ENCODE data around the gene TCF4.

Gene TCF4

GRCh38 chr18:55506074-55506473 lies 81.9 kb downstream of the TCF4 start:
- DNase-seq (ENCODE audit: low read depth in 2 of 2), result no peak

- DNase-seq (ENCODE audit: low read depth in 2 of 2), result no peak
Measured at GRCh38 chr18:55504808-55505207, 83.2 kb downstream of the TCF4 start.

GRCh38 chr18:55503167-55503820 lies 84.7 kb downstream of the TCF4 start:
- DNase-seq (ENCODE audit: low read depth in 2 of 2), result no peak

GRCh38 chr18:55501982-55502710 lies 85.8 kb downstream of the TCF4 start:
- no peak for DNase-seq (ENCODE audit: low read depth in 2 of 2)

- DNase-seq (ENCODE audit: low read depth in 2 of 2), result no peak
Measured at GRCh38 chr18:55501579-55501978, 86.4 kb downstream of the TCF4 start.

GRCh38 chr18:55500316-55501086 lies 87.5 kb downstream of the TCF4 start:
- no peak for DNase-seq (ENCODE audit: low read depth in 2 of 2)

GRCh38 chr18:55499526-55499925 lies 88.5 kb downstream of the TCF4 start:
- DNase-seq (ENCODE audit: low read depth in 2 of 2), result no peak

- DNase-seq (ENCODE audit: low read depth in 2 of 2), result no peak
Measured at GRCh38 chr18:55497825-55498403, 90.1 kb downstream of the TCF4 start.

GRCh38 chr18:55494899-55495298 lies 93.1 kb downstream of the TCF4 start:
- no peak for DNase-seq (ENCODE audit: low read depth in 2 of 2)

GRCh38 chr18:55494441-55494840 lies 93.6 kb downstream of the TCF4 start:
- DNase-seq (ENCODE audit: low read depth in 2 of 2), result no peak

GRCh38 chr18:55491616-55492015 lies 96.4 kb downstream of the TCF4 start:
- no peak for DNase-seq (ENCODE audit: low read depth in 2 of 2)

GRCh38 chr18:55489034-55489986 lies 98.7 kb downstream of the TCF4 start:
- DNase-seq (ENCODE audit: low read depth in 2 of 2), result no peak

- DNase-seq (ENCODE audit: low read depth in 2 of 2), result no peak
Measured at GRCh38 chr18:55488473-55488872, 99.5 kb downstream of the TCF4 start.

- DNase-seq (ENCODE audit: low read depth in 2 of 2), result no peak
Measured at GRCh38 chr18:55487997-55488396, 100.0 kb downstream of the TCF4 start.

GRCh38 chr18:55486936-55487335 lies 101.1 kb downstream of the TCF4 start:
- DNase-seq (ENCODE audit: low read depth in 2 of 2), result no peak

- DNase-seq (ENCODE audit: low read depth in 2 of 2), result no peak
Measured at GRCh38 chr18:55485666-55486065, 102.3 kb downstream of the TCF4 start.

- DNase-seq (ENCODE audit: low read depth in 2 of 2), result no peak
Measured at GRCh38 chr18:55484773-55485172, 103.2 kb downstream of the TCF4 start.

GRCh38 chr18:55483266-55483871 lies 104.6 kb downstream of the TCF4 start:
- no peak for DNase-seq (ENCODE audit: low read depth in 2 of 2)

- no peak for DNase-seq (ENCODE audit: low read depth in 2 of 2)
Measured at GRCh38 chr18:55479656-55480420, 108.2 kb downstream of the TCF4 start.

Measured in stimulated activated CD8-positive, alpha-beta memory T cell treated with anti-CD3 and anti-CD28 coated beads, Interleukin-7, amount 100 ng/mL, for 1 hour (primary cell).